ENCODE measurements around the gene TBL2.

DNA sequence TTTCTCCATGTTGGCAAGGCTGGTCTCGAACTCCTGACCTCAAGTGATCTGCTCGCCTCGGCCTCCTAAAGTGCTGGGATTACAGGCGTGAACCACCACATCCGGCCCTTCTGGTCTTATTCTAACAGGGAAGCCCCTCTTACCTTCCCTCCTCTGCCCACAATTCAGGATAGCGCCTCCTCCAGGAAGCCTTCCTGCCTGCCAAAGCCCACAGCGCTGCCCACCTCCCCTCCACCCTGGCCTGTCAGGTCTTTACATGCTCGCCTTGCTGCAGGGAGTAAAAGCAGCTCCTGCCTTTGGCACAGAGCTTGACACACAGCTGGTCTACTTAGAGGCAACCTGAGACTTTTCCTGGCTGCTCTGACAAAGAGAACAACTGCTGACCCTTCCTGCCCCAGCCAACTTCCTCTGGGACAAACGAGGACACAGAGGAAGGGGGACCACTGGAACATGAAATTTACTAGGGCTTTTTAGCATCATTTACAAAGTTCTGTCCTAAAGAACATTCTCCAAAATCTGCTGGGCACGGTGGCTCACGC, 32.7 kb upstream of the TBL2 start:
- TF ChIP-seq, protein P1, sequence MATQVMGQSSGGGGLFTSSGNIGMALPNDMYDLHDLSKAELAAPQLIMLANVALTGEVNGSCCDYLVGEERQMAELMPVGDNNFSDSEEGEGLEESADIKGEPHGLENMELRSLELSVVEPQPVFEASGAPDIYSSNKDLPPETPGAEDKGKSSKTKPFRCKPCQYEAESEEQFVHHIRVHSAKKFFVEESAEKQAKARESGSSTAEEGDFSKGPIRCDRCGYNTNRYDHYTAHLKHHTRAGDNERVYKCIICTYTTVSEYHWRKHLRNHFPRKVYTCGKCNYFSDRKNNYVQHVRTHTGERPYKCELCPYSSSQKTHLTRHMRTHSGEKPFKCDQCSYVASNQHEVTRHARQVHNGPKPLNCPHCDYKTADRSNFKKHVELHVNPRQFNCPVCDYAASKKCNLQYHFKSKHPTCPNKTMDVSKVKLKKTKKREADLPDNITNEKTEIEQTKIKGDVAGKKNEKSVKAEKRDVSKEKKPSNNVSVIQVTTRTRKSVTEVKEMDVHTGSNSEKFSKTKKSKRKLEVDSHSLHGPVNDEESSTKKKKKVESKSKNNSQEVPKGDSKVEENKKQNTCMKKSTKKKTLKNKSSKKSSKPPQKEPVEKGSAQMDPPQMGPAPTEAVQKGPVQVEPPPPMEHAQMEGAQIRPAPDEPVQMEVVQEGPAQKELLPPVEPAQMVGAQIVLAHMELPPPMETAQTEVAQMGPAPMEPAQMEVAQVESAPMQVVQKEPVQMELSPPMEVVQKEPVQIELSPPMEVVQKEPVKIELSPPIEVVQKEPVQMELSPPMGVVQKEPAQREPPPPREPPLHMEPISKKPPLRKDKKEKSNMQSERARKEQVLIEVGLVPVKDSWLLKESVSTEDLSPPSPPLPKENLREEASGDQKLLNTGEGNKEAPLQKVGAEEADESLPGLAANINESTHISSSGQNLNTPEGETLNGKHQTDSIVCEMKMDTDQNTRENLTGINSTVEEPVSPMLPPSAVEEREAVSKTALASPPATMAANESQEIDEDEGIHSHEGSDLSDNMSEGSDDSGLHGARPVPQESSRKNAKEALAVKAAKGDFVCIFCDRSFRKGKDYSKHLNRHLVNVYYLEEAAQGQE (IDR thresholded peaks at IDR 0.05; ENCODE audit: insufficient read depth in 1 of 2, low read depth in 2 of 2, low read length in 2 of 2) = no peak
- TF ChIP-seq POLR2AphosphoS5 (IDR thresholded peaks at IDR 0.05; ENCODE audit: low read depth, low read length) = no peak
- no peak for TF ChIP-seq SIN3A (IDR thresholded peaks at IDR 0.05; ENCODE audit: borderline replicate concordance, insufficient read depth, low read length)
- TF ChIP-seq TAF1 (IDR thresholded peaks at IDR 0.05; ENCODE audit: borderline replicate concordance, insufficient read depth, low read length) = no peak
- no peak for TF ChIP-seq FOXP2 (optimal IDR thresholded peaks at IDR 0.05; ENCODE audit: borderline replicate concordance, extremely low read depth, extremely low read length, insufficient read depth)

Data from PFSK-1 (cell line).